GM19238 (cell line): ENCODE results near the gene STEEP1.
"Not testable (repeated sequence)": the region's sequence is repeated elsewhere in the genome, so short reads cannot be mapped to it uniquely, and the experiment has no call there.

ENCODE experiments used
- DNase-seq: peaks from one replicate; pipeline ENCODE4 v3.0.0; 2011; ENCODE audit warnings: low spot score; ENCODE audit not compliant: insufficient read length

The STEEP1 gene

GRCh38 chrX:119529345-119530276 lies 35.6 kb downstream of the STEEP1 start:
- DNase-seq: no peak

GRCh38 chrX:119523664-119524184 lies 41.5 kb downstream of the STEEP1 start:
- DNase-seq: no peak

GRCh38 chrX:119521246-119521645 lies 44.0 kb downstream of the STEEP1 start:
- no peak for DNase-seq

- DNase-seq: no peak
These were observed 46.8 kb downstream of the STEEP1 start for GRCh38 chrX:119518371-119518770.

GRCh38 chrX:119516157-119516702 lies 49.0 kb downstream of the STEEP1 start:
- peak; percentile 60 for DNase-seq

GRCh38 chrX:119512146-119512800 lies 52.9 kb downstream of the STEEP1 start:
- peak; percentile 30 for DNase-seq

GRCh38 chrX:119507206-119507605 lies 58.0 kb downstream of the STEEP1 start:
- DNase-seq: no peak

- DNase-seq: no peak
These were observed 59.3 kb downstream of the STEEP1 start for GRCh38 chrX:119505945-119506344.

GRCh38 chrX:119505145-119505544 lies 60.1 kb downstream of the STEEP1 start:
- DNase-seq: not testable (repeated sequence)

- no peak for DNase-seq
These were observed 61.7 kb downstream of the STEEP1 start for GRCh38 chrX:119503484-119503861.

GRCh38 chrX:119502727-119503483 lies 62.3 kb downstream of the STEEP1 start:
- no peak for DNase-seq

- no peak for DNase-seq
These were observed 63.6 kb downstream of the STEEP1 start for GRCh38 chrX:119501511-119502148.

- DNase-seq: no peak
These were observed 65.0 kb downstream of the STEEP1 start for GRCh38 chrX:119500061-119500800.

- DNase-seq: no peak
These were observed 68.0 kb downstream of the STEEP1 start for GRCh38 chrX:119497185-119497584.

GRCh38 chrX:119495734-119496726 lies 69.2 kb downstream of the STEEP1 start:
- DNase-seq: no peak

- not testable (repeated sequence) for DNase-seq
These were observed 71.2 kb downstream of the STEEP1 start for GRCh38 chrX:119493851-119494495.

- DNase-seq: no peak
These were observed 72.7 kb downstream of the STEEP1 start for GRCh38 chrX:119492463-119492862.
